ENCODE results near the gene ABCC3.
A peak's percentile ranks its signal among the peaks of the same experiment; 100 is the strongest.

Gene ABCC3

GRCh38 chr17:50608700-50609379, 25.8 kb upstream of the ABCC3 start:
- no peak for DNase-seq

DNA sequence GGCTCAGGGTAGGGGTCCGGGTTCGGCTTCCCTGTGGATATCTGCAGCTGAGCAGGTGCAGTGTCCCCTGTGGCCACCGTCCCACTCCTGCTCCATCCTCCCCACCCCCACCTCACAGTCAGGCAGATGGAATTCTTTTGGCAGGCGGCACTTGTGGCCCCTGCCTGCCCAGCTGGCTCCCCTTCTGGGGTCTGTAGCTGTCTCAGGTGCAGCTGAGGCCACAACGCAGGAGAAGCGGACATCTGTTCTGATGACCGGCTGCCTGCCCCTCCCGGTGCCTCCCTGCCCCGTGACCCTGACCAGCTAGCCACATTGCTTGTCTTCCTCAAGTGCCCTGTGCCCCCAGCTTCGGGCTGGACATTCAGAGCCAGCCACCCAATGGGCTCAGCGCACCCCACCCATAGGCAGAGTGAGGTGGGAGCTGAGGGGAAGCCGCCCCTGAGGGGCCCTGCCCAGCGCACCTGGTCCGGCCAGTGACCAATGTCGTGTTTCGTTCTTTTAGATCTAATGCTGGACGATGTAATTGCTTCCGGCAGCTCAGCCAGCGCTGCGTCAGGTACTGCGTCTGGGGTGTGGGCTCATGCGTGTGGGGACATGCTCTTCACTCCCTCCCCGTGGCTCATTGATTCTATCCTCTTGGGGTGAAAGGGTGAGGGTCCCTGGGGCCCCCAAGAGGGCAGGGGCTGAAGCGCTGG, 25.2 kb upstream of the ABCC3 start:
- no peak for DNase-seq

- no peak for DNase-seq
Observed at GRCh38 chr17:50611634-50612033, 23.0 kb upstream of the ABCC3 start.

DNA sequence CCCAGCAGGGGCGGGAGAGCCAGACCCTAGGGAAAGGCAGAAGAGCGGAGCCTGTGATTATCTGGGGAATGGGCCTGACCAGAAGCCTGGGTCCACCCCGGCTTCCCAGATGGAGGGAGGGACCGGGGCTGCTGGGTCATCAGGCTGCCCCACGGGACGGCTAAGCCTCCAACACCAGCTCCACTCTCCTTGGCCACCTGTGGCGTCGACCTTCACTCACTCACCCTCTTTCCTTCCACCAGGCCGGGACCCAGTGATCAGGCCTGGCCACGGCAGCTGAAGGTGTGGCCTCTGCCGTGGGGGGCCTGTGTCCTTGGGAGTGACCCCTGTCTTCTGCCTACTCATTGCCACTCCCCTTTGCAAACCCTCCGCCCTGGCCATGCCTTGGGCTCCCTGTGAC, 22.4 kb upstream of the ABCC3 start:
- no peak for DNase-seq

- DNase-seq = no peak
Observed at GRCh38 chr17:50613007-50613992, 21.4 kb upstream of the ABCC3 start.

DNA sequence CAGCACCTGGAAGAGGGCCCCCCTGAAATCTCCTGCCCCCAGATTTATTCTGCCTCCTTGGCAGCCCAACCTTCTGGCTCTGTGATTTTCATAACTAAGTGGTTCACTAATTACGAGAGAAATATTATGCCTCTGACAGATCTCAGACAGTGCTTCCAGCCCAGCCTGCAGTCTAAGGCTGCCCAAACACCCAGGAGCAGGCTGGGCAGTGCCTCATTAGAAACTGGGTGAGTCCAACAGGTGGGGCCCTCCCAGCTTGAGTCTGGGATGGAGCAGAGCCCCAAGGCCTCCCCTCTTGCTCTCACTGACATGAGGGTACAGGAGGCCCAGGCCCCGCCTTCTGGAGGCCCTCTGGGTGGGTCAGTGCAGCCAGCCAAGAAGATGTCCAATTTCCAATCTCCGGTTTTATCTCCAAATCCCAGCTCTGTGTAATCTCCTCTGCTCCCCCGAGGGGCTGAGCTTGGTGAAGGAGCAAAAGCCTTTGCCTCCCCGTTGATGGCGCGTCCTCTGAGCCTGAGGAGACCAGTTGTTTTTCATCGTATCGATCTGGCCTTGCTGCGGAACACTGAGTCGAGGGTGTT, 20.1 kb upstream of the ABCC3 start:
- DNase-seq = no peak

DNA sequence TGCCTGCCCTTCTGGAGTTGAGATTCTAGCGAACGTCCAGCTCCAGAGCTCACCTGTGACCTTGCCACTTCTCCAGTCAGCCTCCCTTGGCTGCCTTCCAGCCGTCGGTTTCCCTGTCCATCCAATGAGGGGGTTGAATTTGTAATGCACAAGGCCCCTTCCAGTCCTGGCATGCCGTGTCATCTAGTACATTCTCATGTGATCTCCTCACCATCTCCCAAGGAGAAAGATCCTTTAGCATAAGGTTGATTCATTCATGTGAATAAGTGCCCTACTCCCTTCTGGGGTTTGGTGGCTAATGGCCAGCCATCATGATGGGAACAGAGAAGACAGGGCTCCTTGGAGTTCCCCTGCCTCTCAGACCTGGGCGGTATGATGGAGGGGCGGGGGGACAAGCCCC, 18.9 kb upstream of the ABCC3 start:
- no peak for DNase-seq

- peak; percentile 53 for DNase-seq
Observed at GRCh38 chr17:50618300-50618699, 16.4 kb upstream of the ABCC3 start.

GRCh38 chr17:50618941-50619340, 15.7 kb upstream of the ABCC3 start:
- DNase-seq = no peak

- no peak for DNase-seq
Observed at GRCh38 chr17:50619489-50619888, 15.2 kb upstream of the ABCC3 start.

- DNase-seq = no peak
Observed at GRCh38 chr17:50620237-50620636, 14.4 kb upstream of the ABCC3 start.

DNA sequence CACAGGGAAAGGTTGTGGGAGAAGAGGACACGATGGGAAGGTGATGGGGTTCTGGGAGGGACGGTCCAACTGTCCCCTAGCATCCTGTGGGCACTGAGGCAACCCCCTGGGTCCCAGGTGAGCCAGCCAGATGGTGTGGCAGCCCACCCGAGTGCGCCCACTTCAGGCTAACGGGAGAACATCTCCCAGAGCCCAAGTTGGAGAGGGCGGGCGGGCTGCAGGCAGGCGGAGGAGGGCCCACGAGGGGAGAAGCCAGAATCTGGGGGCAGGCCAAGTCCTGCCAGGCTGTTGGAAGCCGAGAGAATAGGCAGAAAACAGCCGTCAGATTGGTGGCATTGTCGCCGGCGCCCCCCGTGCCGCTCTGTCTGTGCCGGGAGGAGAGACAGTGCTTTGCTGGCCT, 13.8 kb upstream of the ABCC3 start:
- no peak for DNase-seq

- peak; percentile 32 for DNase-seq
Observed at GRCh38 chr17:50621574-50622031, 13.1 kb upstream of the ABCC3 start.

DNA sequence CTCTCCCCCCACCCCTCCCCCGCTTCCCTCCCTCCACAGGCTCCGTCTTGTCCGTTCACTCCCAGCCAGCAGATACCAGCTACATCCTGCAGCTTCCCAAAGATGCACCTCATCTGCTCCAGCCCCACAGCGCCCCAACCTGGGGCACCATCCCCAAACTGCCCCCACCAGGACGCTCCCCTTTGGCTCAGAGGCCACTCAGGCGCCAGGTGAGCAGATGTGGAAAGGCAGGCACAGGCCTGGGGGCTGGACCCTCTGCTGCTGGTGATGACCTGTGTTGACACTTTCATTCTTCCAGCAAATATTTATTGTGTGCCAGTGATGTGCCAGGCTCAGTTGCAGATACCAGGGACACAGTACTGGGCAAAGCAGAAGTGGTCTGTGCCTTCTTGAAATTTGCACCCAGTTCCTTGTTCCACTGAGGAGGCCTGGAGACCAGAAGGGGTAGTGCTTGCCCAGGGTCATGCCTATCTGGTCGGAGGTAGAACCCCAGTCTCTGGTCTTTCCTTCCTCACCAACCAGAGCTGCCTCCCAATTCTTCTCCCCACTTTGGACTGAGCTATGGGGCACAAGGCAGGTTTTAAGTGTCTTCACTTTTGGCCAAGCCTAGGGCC, 10.3 kb upstream of the ABCC3 start:
- no peak for DNase-seq

DNA sequence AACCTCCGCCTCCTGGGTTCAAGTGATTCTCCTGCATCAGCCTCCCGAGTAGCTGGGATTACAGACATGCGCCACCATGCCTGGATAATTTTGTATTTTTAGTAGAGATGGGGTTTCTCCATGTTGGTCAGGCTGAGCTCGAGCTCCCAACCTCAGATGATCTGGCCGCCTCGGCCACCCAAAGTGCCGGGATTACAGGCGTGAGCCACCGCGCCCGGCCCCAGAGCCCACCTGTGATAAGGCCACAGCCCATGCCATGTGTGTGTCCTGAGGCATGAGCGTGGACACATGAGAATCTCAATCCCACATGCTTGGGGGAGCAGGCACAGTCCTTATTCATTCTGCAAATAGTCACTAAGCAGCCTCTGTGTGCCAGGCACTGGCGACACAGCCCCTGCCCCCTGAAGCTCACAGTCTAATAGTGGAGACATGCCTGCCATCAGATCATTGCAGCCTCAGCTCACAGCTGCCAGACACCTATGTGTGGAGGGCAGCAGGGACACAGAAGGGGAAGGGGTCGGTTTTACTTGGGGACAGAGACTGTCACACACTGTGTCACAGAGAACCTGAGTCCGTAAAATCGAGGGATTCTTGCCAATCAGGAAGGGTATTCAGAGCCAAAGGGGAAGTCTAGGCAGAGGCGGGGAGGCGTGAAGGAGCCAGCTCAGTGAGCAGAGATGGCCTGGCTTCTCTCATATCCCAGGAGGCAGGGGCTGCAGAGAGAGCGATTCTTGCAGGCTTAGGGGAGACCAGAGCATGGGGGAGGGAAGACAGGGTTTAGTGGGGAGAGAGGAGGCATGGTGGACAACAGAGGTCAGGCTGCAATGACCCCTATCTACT, 9.4 kb upstream of the ABCC3 start:
- no peak for DNase-seq

GRCh38 chr17:50626037-50626574, 8.6 kb upstream of the ABCC3 start:
- peak; percentile 66 for DNase-seq

DNA sequence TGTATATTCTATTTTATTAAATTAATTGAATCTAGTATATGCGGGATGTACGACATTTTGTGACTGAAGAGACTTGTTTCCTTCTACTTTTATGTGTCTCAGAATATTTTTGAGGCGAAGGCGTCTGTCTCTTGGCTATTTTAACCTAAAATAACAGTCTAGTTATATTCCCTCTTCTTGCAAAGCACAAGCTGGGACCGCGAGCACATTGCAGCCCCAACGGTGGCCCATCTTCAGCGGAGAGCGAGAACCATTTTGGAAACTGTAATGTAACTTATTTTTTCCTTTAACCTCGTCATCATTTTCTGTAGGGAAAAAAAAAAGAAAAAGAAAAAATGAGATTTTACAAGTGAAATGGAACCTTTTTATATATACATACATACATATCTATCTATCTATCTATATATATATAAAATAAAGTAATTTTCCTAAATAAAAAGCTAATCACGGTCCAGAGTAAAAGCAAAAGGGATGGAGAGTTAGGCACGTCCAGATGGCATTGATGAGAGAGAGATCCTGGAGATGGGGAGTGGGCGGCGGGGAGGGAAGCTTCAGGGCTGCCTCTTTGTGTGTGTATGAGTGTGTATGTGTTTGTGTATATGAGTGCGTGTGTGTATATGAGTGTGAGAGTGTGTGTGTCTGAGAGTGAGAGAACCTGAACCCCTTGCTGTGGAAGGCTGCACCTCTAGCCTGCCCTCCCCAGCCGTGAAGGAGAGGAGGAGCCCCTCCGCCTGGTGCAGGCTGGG, 7.5 kb upstream of the ABCC3 start:
- DNase-seq = no peak

DNA sequence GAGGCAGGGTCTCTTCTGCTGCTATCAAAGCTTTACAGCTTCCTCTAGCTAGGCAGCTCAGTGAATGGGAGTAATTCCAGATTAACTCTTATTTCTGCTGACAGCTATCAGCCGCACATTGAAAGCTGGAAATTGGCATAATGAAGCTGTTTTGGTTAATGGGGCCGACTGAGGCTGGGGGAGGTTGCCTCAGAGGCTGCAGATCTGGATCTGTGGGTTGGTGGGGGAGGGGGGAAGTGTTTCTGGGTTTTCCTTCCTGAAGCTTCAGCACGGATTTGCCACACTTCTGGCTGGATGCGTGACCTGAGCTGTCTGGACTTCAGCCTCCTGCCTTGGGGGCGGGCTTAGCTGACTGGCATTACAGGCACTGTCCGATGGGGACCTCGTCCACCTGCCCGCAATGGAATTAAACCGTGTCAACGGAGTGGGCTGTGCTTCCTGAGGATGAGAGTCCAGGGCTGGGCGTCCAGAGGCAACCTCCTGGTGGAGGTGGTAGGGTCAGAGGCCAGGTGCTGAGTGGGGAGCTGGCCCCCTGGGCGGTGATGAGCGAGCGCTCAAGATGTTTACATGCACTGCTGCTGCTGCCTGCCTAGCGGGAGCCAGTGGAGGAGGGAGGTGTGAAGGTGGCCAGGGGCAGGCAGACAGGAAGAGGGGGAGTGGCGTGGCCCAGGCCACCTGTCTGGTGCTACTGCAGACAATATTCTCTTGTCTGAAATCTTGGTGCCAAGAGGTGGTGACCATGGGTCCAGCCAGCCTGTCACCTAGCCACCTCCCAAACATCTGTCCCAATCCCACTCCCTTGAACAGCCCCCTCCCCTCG, 6.7 kb upstream of the ABCC3 start:
- DNase-seq = peak; percentile 30

- DNase-seq = peak; percentile 41
Observed at GRCh38 chr17:50629902-50630301, 4.8 kb upstream of the ABCC3 start.
